Measurements from ENCODE around the gene RIT2.

Gene RIT2

GRCh38 chr18:42948831-42949230 lies 166.7 kb downstream of the RIT2 start:
- no peak overlapping the region for H3K27ac ChIP-seq (ENCODE audit: low read depth in 2 of 2, low read length in 2 of 2)
- no peak overlapping the region for H3K9ac ChIP-seq (ENCODE audit: low read depth in 1 of 2, low read length in 2 of 2)
- no peak overlapping the region for H3K4me3 ChIP-seq (ENCODE audit: low read length in 2 of 2)
- no peaks in the 10 kb centered on the region for H3K9me3 ChIP-seq (ENCODE audit: control insufficient read depth in 2 of 2, low read length in 2 of 2)
- no peaks in the 10 kb centered on the region for H3K36me3 ChIP-seq (ENCODE audit: control insufficient read depth in 2 of 2, insufficient read depth in 2 of 2, low read length in 2 of 2)
- no peaks in the 10 kb centered on the region for H3K27me3 ChIP-seq (ENCODE audit: control insufficient read depth in 2 of 2, insufficient read depth in 2 of 2, low read length in 2 of 2)
- no peaks in the 10 kb centered on the region for H3K4me1 ChIP-seq (ENCODE audit: control insufficient read depth in 2 of 2, insufficient read depth in 2 of 2, low read length in 2 of 2)

- Histone ChIP-seq H3K27ac (ENCODE audit: low read depth in 2 of 2, low read length in 2 of 2) (no peak overlapping the region), H3K9me3 (ENCODE audit: control insufficient read depth in 2 of 2, low read length in 2 of 2) (no peaks in the 10 kb centered on the region), H3K9ac (ENCODE audit: low read depth in 1 of 2, low read length in 2 of 2) (no peak overlapping the region), H3K4me1 (ENCODE audit: control insufficient read depth in 2 of 2, insufficient read depth in 2 of 2, low read length in 2 of 2) (no peaks in the 10 kb centered on the region), H3K27me3 (ENCODE audit: control insufficient read depth in 2 of 2, insufficient read depth in 2 of 2, low read length in 2 of 2) (no peaks in the 10 kb centered on the region), H3K36me3 (ENCODE audit: control insufficient read depth in 2 of 2, insufficient read depth in 2 of 2, low read length in 2 of 2) (no peaks in the 10 kb centered on the region), H3K4me3 (ENCODE audit: low read length in 2 of 2) (no peak overlapping the region)
These were observed 173.6 kb downstream of the RIT2 start for GRCh38 chr18:42941860-42942259.

- Histone ChIP-seq H3K9ac (ENCODE audit: low read depth in 1 of 2, low read length in 2 of 2) (no peak overlapping the region), H3K27me3 (ENCODE audit: control insufficient read depth in 2 of 2, insufficient read depth in 2 of 2, low read length in 2 of 2) (no peaks in the 10 kb centered on the region), H3K9me3 (ENCODE audit: control insufficient read depth in 2 of 2, low read length in 2 of 2) (no peaks in the 10 kb centered on the region), H3K27ac (ENCODE audit: low read depth in 2 of 2, low read length in 2 of 2) (no peak overlapping the region), H3K36me3 (ENCODE audit: control insufficient read depth in 2 of 2, insufficient read depth in 2 of 2, low read length in 2 of 2) (no peaks in the 10 kb centered on the region), H3K4me3 (ENCODE audit: low read length in 2 of 2) (no peak overlapping the region), H3K4me1 (ENCODE audit: control insufficient read depth in 2 of 2, insufficient read depth in 2 of 2, low read length in 2 of 2) (no peaks in the 10 kb centered on the region)
These were observed 174.5 kb downstream of the RIT2 start for GRCh38 chr18:42941021-42941420.

DNA sequence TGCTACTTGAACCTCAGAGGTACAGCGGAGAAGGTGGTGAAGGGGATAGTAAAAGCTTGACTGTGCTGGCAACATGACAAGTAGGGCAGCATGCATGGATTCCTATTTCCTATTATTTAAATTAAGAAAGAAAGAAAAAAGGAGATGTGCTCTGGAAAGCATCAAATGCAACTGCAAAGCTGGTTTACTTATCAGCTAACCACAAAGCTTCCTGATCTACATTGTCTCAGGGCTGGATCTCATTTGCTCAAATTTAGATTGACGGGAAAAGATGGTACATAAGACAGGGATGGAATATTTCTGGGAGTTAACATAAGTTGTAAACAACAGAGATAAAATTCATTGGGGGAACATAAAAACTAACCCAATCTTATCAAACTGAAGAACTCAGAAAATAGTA lies 178.0 kb downstream of the RIT2 start:
- H3K36me3 ChIP-seq (ENCODE audit: control insufficient read depth in 2 of 2, insufficient read depth in 2 of 2, low read length in 2 of 2), result no peaks in the 10 kb centered on the region
- no peak overlapping the region for H3K27ac ChIP-seq (ENCODE audit: low read depth in 2 of 2, low read length in 2 of 2)
- no peaks in the 10 kb centered on the region for H3K9me3 ChIP-seq (ENCODE audit: control insufficient read depth in 2 of 2, low read length in 2 of 2)

GRCh38 chr18:42936289-42936688 lies 179.2 kb downstream of the RIT2 start:
- Histone ChIP-seq H3K27me3 (ENCODE audit: control insufficient read depth in 2 of 2, insufficient read depth in 2 of 2, low read length in 2 of 2) (no peaks in the 10 kb centered on the region), H3K4me3 (ENCODE audit: low read length in 2 of 2) (no peak overlapping the region), H3K27ac (ENCODE audit: low read depth in 2 of 2, low read length in 2 of 2) (no peak overlapping the region), H3K9ac (ENCODE audit: low read depth in 1 of 2, low read length in 2 of 2) (no peak overlapping the region), H3K36me3 (ENCODE audit: control insufficient read depth in 2 of 2, insufficient read depth in 2 of 2, low read length in 2 of 2) (no peaks in the 10 kb centered on the region), H3K9me3 (ENCODE audit: control insufficient read depth in 2 of 2, low read length in 2 of 2) (no peaks in the 10 kb centered on the region), H3K4me1 (ENCODE audit: control insufficient read depth in 2 of 2, insufficient read depth in 2 of 2, low read length in 2 of 2) (no peaks in the 10 kb centered on the region)

More for the DNA sequence above, 178.0 kb downstream of the RIT2 start:
- no peak overlapping the region for H3K4me3 ChIP-seq (ENCODE audit: low read length in 2 of 2)
- no peak overlapping the region for H3K9ac ChIP-seq (ENCODE audit: low read depth in 1 of 2, low read length in 2 of 2)
- no peaks in the 10 kb centered on the region for H3K4me1 ChIP-seq (ENCODE audit: control insufficient read depth in 2 of 2, insufficient read depth in 2 of 2, low read length in 2 of 2)
- H3K27me3 ChIP-seq (ENCODE audit: control insufficient read depth in 2 of 2, insufficient read depth in 2 of 2, low read length in 2 of 2), result no peaks in the 10 kb centered on the region

GRCh38 chr18:42931491-42931890 lies 184.0 kb downstream of the RIT2 start:
- no peak overlapping the region for H3K27ac ChIP-seq (ENCODE audit: low read depth in 2 of 2, low read length in 2 of 2)
- H3K27me3 ChIP-seq (ENCODE audit: control insufficient read depth in 2 of 2, insufficient read depth in 2 of 2, low read length in 2 of 2), result no peaks in the 10 kb centered on the region
- no peaks in the 10 kb centered on the region for H3K4me1 ChIP-seq (ENCODE audit: control insufficient read depth in 2 of 2, insufficient read depth in 2 of 2, low read length in 2 of 2)
- H3K36me3 ChIP-seq (ENCODE audit: control insufficient read depth in 2 of 2, insufficient read depth in 2 of 2, low read length in 2 of 2), result no peaks in the 10 kb centered on the region
- H3K9ac ChIP-seq (ENCODE audit: low read depth in 1 of 2, low read length in 2 of 2), result no peak overlapping the region
- H3K9me3 ChIP-seq (ENCODE audit: control insufficient read depth in 2 of 2, low read length in 2 of 2), result no peaks in the 10 kb centered on the region
- H3K4me3 ChIP-seq (ENCODE audit: low read length in 2 of 2), result no peak overlapping the region

GRCh38 chr18:42929857-42930256 lies 185.6 kb downstream of the RIT2 start:
- H3K27ac ChIP-seq (ENCODE audit: low read depth in 2 of 2, low read length in 2 of 2), result no peak overlapping the region
- H3K4me3 ChIP-seq (ENCODE audit: low read length in 2 of 2), result no peak overlapping the region
- H3K9me3 ChIP-seq (ENCODE audit: control insufficient read depth in 2 of 2, low read length in 2 of 2), result no peaks in the 10 kb centered on the region
- H3K9ac ChIP-seq (ENCODE audit: low read depth in 1 of 2, low read length in 2 of 2), result no peak overlapping the region
- no peaks in the 10 kb centered on the region for H3K4me1 ChIP-seq (ENCODE audit: control insufficient read depth in 2 of 2, insufficient read depth in 2 of 2, low read length in 2 of 2)
- H3K36me3 ChIP-seq (ENCODE audit: control insufficient read depth in 2 of 2, insufficient read depth in 2 of 2, low read length in 2 of 2), result no peaks in the 10 kb centered on the region
- no peaks in the 10 kb centered on the region for H3K27me3 ChIP-seq (ENCODE audit: control insufficient read depth in 2 of 2, insufficient read depth in 2 of 2, low read length in 2 of 2)

GRCh38 chr18:42929181-42929580 lies 186.3 kb downstream of the RIT2 start:
- H3K9ac ChIP-seq (ENCODE audit: low read depth in 1 of 2, low read length in 2 of 2), result no peak overlapping the region

DNA sequence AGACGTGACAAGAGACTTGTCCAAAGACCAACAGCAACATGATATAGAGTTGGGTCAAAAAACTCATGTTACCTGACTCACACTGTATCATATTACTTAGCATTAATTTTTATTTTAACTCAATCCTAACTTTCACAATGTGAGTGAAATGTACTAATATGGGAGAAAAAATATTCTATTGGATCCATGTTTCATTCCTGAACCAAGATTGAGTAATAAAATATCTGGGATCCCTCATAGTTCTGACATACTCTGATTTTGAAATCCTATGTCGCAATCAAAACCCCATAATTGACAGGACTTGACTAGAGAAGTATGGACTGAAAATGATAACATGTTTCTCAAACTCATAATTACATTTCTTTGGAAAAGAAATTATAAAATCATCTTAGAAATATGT lies 190.4 kb downstream of the RIT2 start:
- no peak overlapping the region for H3K4me3 ChIP-seq (ENCODE audit: low read length in 2 of 2)
- H3K27ac ChIP-seq (ENCODE audit: low read depth in 2 of 2, low read length in 2 of 2), result no peak overlapping the region
- H3K36me3 ChIP-seq (ENCODE audit: control insufficient read depth in 2 of 2, insufficient read depth in 2 of 2, low read length in 2 of 2), result no peaks in the 10 kb centered on the region
- H3K4me1 ChIP-seq (ENCODE audit: control insufficient read depth in 2 of 2, insufficient read depth in 2 of 2, low read length in 2 of 2), result no peaks in the 10 kb centered on the region
- H3K9me3 ChIP-seq (ENCODE audit: control insufficient read depth in 2 of 2, low read length in 2 of 2), result no peaks in the 10 kb centered on the region
- no peaks in the 10 kb centered on the region for H3K27me3 ChIP-seq (ENCODE audit: control insufficient read depth in 2 of 2, insufficient read depth in 2 of 2, low read length in 2 of 2)
- H3K9ac ChIP-seq (ENCODE audit: low read depth in 1 of 2, low read length in 2 of 2), result no peak overlapping the region

More at GRCh38 chr18:42929181-42929580, 186.3 kb downstream of the RIT2 start:
- Histone ChIP-seq H3K4me3 (ENCODE audit: low read length in 2 of 2) (no peak overlapping the region), H3K9me3 (ENCODE audit: control insufficient read depth in 2 of 2, low read length in 2 of 2) (no peaks in the 10 kb centered on the region), H3K27me3 (ENCODE audit: control insufficient read depth in 2 of 2, insufficient read depth in 2 of 2, low read length in 2 of 2) (no peaks in the 10 kb centered on the region), H3K27ac (ENCODE audit: low read depth in 2 of 2, low read length in 2 of 2) (no peak overlapping the region), H3K36me3 (ENCODE audit: control insufficient read depth in 2 of 2, insufficient read depth in 2 of 2, low read length in 2 of 2) (no peaks in the 10 kb centered on the region), H3K4me1 (ENCODE audit: control insufficient read depth in 2 of 2, insufficient read depth in 2 of 2, low read length in 2 of 2) (no peaks in the 10 kb centered on the region)

GRCh38 chr18:42922363-42922762 lies 193.1 kb downstream of the RIT2 start:
- Histone ChIP-seq H3K9ac (ENCODE audit: low read depth in 1 of 2, low read length in 2 of 2) (no peak overlapping the region), H3K4me1 (ENCODE audit: control insufficient read depth in 2 of 2, insufficient read depth in 2 of 2, low read length in 2 of 2) (no peaks in the 10 kb centered on the region), H3K27ac (ENCODE audit: low read depth in 2 of 2, low read length in 2 of 2) (no peak overlapping the region), H3K4me3 (ENCODE audit: low read length in 2 of 2) (no peak overlapping the region), H3K36me3 (ENCODE audit: control insufficient read depth in 2 of 2, insufficient read depth in 2 of 2, low read length in 2 of 2) (no peaks in the 10 kb centered on the region), H3K9me3 (ENCODE audit: control insufficient read depth in 2 of 2, low read length in 2 of 2) (no peaks in the 10 kb centered on the region), H3K27me3 (ENCODE audit: control insufficient read depth in 2 of 2, insufficient read depth in 2 of 2, low read length in 2 of 2) (no peaks in the 10 kb centered on the region)

DNA sequence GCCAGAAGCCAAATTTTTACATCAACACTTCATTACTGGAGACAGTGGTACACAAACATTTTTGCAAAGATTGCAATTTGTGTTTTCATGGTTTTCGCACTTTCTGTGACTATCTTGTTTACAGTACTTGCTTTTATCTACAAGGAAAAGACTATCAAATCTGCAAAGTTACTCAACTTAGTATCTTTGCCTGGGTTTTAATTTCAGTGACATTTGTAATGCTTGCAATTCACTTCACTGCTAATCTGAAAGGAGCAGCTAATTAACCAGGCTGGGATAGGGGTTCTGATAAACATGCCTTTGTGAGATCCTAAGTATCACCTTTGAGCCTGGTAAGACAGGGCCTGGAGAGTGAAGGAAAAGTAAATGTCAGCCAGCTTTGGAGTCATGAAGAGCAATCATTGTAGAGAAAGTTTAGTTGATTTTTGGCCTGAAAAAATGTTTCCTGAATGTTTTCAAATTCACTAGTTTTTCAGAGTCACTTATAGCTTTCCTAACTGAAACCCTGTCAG lies 194.2 kb downstream of the RIT2 start:
- H3K4me1 ChIP-seq (ENCODE audit: control insufficient read depth in 2 of 2, insufficient read depth in 2 of 2, low read length in 2 of 2), result no peaks in the 10 kb centered on the region
- no peaks in the 10 kb centered on the region for H3K9me3 ChIP-seq (ENCODE audit: control insufficient read depth in 2 of 2, low read length in 2 of 2)
- no peaks in the 10 kb centered on the region for H3K36me3 ChIP-seq (ENCODE audit: control insufficient read depth in 2 of 2, insufficient read depth in 2 of 2, low read length in 2 of 2)
- no peak overlapping the region for H3K4me3 ChIP-seq (ENCODE audit: low read length in 2 of 2)
- H3K27me3 ChIP-seq (ENCODE audit: control insufficient read depth in 2 of 2, insufficient read depth in 2 of 2, low read length in 2 of 2), result no peaks in the 10 kb centered on the region
- H3K9ac ChIP-seq (ENCODE audit: low read depth in 1 of 2, low read length in 2 of 2), result no peak overlapping the region
- H3K27ac ChIP-seq (ENCODE audit: low read depth in 2 of 2, low read length in 2 of 2), result no peak overlapping the region

All from mucosa of rectum (tissue), 2 donors.